Left cardiac atrium (tissue), 4 donors: ENCODE measurements around the gene SGMS1. TPM values are rescaled to one million over a fixed set of nuclear protein-coding genes. Genes with fewer than 3 reads are reported as not detected.
A peak's percentile ranks its signal among the peaks of the same experiment; 100 is the strongest.
"Not testable (repeated sequence)": the region's sequence is repeated elsewhere in the genome, so short reads cannot be mapped to it uniquely, and the experiment has no call there.

Experiments
- ATAC-seq, 2 donors: fragments of 200-7000 bp; cut with Tn5 transposase; one replicate each; pipeline ENCODE4 v1.9.1; 2020; ENCODE audit warnings: mild to moderate bottlenecking in 2 of 2, moderate library complexity in 2 of 2
- DNase-seq: peaks from one replicate; pipeline ENCODE4 v3.0.0-alpha.2; 2020
- intact Hi-C, 2 donors: fragments of 100-400 bp; cut with DNase I; formaldehyde crosslinking; loops; one replicate each; pipeline versions ENCODE4 v1.14.1 to v1.15.1; 2022 to 2023
- total RNA-seq, 2 donors: library from RNA; stranded (reverse); fragmentation: NEBNext Ultra II Directional; extraction: Animal tissue kit (Norgen Biotek cat#: 25700); gene quantifications; one replicate each; pipeline ENCODE4 v1.2.1, GENCODE V29; 2021
- donor health status: DM: no; HTN: yes; CAD: no.
- donor health status: DM: no; HTN: yes; CAD: no; lungs with severe emphysema.
- donor health status: DM: yes; HTN: yes; CAD: no.
- donor health status: Dilated cardiomyopathy.

SGMS1 gene
- total RNA-seq, 2 donors from 2014 or later, result 22.4 to 24.4 TPM

- DNase-seq (no peak), ATAC-seq (no peak)
- intact Hi-C loops, result loop anchor here in 1 of 2 donors (10.0 kb wide), 1 partner anchor 73 kb away; the partner anchor contains the start of gene SGMS1
These were observed 71.9 kb downstream of the SGMS1 start for GRCh38 chr10:50551894-50552293.

- peak; percentile 51 for DNase-seq
- peak; percentile 94 to 98 for ATAC-seq
- intact Hi-C loops, result loop anchor here in 1 of 2 donors (10.0 kb wide), 1 partner anchor 74 kb away; the partner anchor contains the start of gene SGMS1
These were observed 73.4 kb downstream of the SGMS1 start for GRCh38 chr10:50550291-50550839.

- peak in 1 of 2 donors; percentile 32 for ATAC-seq
- intact Hi-C loops, DNase-seq: not testable (repeated sequence)
These were observed 74.6 kb downstream of the SGMS1 start for GRCh38 chr10:50549186-50549585.

GRCh38 chr10:50548481-50548880 is 75.3 kb downstream of the SGMS1 start:
- DNase-seq, ATAC-seq, intact Hi-C loops: not testable (repeated sequence)

- intact Hi-C loops, ATAC-seq, DNase-seq: not testable (repeated sequence)
These were observed 77.5 kb downstream of the SGMS1 start for GRCh38 chr10:50546287-50546686.

GRCh38 chr10:50545846-50546245 is 77.9 kb downstream of the SGMS1 start:
- ATAC-seq, result no peak
- intact Hi-C loops, result no loop called here
- no peak for DNase-seq

GRCh38 chr10:50544857-50545429 is 78.8 kb downstream of the SGMS1 start:
- ATAC-seq (no peak), DNase-seq (no peak)
- intact Hi-C loops, result no loop called here

GRCh38 chr10:50544095-50544856 is 79.5 kb downstream of the SGMS1 start:
- intact Hi-C loops, result no loop called here
- DNase-seq, result no peak
- ATAC-seq, result no peak

GRCh38 chr10:50542871-50543270 is 80.9 kb downstream of the SGMS1 start:
- DNase-seq (no peak), ATAC-seq (no peak)
- intact Hi-C loops, result no loop called here

- ATAC-seq (no peak), DNase-seq (no peak)
- intact Hi-C loops, result no loop called here
These were observed 81.8 kb downstream of the SGMS1 start for GRCh38 chr10:50541921-50542320.

GRCh38 chr10:50541317-50541716 is 82.4 kb downstream of the SGMS1 start:
- ATAC-seq (no peak), DNase-seq (no peak)
- intact Hi-C loops, result no loop called here

GRCh38 chr10:50540826-50541122 is 83.0 kb downstream of the SGMS1 start:
- no peak for ATAC-seq
- intact Hi-C loops, result no loop called here
- DNase-seq, result no peak

GRCh38 chr10:50540069-50540825 is 83.5 kb downstream of the SGMS1 start:
- intact Hi-C loops, result no loop called here
- DNase-seq (no peak), ATAC-seq (no peak)

GRCh38 chr10:50538555-50539398 is 85.0 kb downstream of the SGMS1 start:
- intact Hi-C loops, result no loop called here
- DNase-seq (peak; percentile 42), ATAC-seq (peak; percentile 56 to 65)

- ATAC-seq, result no peak
- no peak for DNase-seq
- intact Hi-C loops, result no loop called here
These were observed 87.0 kb downstream of the SGMS1 start for GRCh38 chr10:50536617-50537240.

- DNase-seq, intact Hi-C loops: not testable (repeated sequence)
- peak in 1 of 2 donors; percentile 53 for ATAC-seq
These were observed 88.9 kb downstream of the SGMS1 start for GRCh38 chr10:50534748-50535376.

- DNase-seq (no peak), ATAC-seq (no peak)
- intact Hi-C loops, result no loop called here
These were observed 90.5 kb downstream of the SGMS1 start for GRCh38 chr10:50533296-50533695.
